NCI-H226 (cell line): ENCODE results near the gene ATP13A1.
A peak's percentile ranks its signal among the peaks of the same experiment; 100 is the strongest.

Experiments used
- DNase-seq: peaks from one replicate; pipeline ENCODE4 v3.0.0-alpha.2; 2015

The ATP13A1 gene

DNA sequence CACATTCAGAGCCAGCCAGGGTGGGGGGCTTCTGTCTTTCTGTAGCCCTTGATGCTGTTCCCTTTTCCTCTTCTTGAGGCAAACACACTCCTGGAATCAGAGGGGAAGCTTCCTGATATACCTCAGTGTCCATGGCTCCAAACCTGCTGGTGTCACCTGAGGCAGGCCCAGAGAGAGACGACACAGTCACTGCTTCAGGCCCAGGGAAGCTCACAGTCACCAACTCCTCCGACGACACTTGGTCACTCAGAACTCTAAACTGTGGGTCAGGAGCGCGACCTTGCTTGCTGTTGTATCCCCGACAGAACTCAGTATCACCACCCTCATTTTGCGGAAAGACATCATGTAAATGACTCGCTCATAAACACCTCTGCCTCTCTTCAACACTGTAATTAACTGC, 1.1 kb downstream of the ATP13A1 start:
- DNase-seq, result no peak

DNA sequence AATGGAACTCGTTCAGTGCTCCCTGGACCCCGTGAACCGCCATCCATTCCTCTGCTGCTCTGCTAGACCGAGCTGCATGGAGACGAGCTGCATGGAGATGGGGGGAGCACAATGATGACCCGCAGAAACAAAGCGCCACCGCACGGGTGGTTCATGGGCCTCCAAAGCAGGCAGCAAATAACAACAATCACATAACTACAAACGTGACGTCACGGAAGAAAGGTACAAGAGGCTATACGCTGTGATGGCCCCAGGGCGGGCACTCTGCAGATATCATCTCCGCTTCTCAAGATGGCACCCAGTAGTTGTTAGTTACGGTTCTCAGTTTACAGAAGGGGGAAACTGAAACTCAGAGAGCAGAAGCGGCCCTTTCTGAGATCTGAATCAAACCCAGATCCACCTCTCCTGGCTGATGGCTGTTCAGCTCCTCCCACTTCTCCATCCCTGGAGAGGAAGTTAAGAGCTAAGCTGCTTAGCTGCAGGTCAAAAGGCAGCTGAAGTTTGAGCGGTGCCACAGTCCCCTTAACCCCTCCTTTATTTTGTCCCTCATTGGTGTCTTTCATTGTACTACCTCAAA, 1.7 kb downstream of the ATP13A1 start:
- DNase-seq, result no peak

DNA sequence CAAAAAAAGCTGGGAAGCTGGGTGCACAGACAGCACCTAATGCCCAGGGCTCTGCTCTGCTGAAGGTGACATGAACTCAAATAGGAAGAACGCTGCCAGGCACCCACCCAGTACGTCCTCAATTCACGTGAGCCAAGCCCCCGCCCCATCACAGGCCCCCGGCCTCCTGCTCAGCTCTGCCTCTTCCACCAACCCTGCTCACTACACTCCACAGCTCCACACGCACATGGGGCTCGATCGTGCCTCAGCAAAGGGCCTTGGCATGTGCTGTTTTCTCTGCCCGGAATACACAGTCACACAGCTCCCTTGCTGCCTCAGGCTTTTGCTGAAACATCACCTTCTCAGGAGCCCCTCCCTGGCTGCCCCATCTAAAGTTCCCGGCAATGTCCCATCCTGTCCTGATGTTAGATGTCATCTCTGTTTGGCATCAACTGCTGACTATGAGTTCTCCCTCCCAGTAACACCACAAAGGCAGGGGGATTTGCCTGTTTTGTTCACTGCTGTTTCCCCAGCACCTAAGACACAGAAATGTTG, 2.3 kb downstream of the ATP13A1 start:
- no peak for DNase-seq

DNA sequence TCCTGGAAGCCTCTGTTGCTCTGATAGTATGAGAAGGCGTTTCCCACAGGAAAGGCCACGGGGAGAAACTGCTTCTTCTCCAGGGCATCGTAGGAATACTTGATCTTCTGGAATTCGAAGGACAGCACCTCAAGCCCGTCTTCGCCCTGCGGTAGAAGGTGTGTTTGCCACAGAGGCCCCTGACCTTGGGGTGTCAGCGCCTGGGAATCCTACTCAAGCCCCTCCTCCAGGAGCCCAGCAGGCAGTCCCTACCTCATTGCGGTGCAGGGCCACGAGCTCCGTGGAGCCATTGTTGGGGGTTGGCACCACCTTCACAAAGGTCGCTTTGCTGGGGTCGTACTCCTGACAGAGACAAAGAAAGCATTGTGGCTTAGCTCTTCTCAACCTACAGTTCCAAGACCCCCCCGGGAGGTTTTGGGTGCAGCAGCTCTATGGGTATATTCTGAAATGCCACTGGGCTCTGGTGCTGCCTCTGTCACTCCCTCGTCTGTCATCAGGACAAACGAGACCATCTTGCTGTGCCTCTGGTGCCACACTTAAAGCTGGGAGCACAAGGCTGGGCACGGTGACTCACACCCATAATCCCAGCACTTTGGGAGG, 3.7 kb downstream of the ATP13A1 start:
- DNase-seq, result no peak

DNA sequence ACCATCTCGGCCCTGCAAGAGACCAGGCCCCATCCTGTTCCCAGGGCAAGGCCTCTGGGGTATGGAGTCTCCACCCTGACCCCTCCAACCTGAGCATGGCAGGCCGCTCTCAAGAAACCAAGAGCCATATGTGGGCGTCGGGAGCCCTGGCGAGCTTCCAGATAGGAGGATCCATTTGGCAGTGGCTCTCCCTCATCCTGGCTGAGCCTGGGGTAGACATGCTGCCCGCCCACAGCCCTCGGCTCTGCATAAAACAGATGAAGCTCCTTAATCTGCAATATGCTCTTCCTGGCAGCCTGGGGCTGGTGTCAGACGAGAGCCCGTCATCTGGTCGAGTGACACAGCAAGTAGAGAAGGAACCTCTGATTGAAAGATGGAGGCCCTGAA, 6.1 kb downstream of the ATP13A1 start:
- no peak for DNase-seq

DNA sequence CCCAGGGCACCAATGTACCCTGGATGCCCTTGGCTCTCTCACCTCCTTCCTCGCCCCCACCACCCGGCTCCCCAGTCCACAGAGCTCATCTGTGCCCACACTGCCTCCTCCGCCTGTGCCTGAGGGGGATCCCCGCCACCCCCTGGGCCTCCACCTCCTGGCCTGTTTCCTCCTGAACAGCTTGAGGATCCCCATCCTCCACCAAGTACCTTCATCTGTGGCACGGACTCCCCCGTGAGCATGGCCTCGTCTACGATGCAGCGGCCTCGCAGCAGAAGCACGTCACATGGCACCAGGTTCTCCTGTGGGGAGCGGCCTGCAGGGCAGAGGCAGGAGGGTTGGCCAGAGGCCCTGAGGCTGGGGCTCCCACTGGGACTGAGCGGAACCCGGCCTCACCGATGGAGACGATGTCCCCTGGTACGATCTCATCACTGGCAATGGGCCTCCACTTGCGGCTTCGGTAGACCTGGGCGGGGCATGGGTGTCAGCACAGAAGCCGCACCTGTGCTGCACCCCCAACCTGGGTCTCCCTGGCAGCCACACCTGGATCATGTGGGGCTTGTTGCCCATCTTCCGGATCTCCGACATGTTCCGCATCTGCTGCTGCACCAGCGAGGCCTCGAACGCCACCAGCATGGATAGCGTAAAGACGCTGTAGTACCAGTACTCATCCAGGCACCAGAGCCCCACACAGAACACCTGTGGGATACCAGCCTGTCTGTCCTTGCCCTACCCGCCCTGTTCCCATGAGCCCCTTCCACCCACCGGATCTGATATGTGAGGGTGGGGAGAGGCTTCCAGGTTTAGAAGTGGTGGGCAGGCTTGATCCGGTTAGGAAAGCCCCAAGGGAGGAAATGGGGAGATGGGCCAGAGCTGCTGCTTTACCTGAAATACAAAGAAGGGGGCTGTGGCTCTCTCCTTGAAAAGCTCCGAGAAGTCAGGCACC, 6.8 kb downstream of the ATP13A1 start:
- no peak for DNase-seq

DNA sequence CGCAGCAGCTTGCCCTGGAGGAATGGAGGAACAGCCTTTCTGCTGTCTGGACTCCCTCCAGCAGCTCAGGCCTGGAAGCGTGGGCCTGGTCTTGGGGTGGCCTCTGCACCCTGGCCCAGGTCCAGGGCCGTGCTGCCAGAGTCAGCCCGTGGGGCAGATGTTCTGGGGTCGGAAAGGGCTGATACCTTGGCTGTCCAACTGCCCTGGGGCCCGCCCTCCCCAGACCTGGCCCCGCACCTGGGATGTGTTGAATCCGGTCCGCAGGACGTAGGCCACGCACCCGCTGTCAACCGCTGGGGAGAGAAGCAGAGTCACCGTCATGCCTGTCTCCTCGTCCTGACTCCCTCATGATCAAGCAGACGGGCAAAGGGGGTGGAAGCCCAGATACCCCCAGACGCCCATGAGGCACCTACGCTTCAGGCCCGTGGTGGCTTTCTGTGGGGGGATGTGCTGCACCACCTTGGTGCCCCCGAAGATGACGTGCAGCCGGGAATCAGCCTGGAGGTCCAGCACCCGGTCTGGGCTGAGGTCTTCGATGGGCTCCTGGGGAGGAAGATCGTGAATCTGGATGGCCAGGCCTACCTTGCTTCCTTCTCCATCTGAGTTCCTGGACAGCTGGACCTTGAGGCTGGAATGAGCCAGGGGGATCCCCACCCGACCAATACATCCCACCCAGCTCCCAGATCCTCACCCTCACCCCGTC, 7.7 kb downstream of the ATP13A1 start:
- no peak for DNase-seq

DNA sequence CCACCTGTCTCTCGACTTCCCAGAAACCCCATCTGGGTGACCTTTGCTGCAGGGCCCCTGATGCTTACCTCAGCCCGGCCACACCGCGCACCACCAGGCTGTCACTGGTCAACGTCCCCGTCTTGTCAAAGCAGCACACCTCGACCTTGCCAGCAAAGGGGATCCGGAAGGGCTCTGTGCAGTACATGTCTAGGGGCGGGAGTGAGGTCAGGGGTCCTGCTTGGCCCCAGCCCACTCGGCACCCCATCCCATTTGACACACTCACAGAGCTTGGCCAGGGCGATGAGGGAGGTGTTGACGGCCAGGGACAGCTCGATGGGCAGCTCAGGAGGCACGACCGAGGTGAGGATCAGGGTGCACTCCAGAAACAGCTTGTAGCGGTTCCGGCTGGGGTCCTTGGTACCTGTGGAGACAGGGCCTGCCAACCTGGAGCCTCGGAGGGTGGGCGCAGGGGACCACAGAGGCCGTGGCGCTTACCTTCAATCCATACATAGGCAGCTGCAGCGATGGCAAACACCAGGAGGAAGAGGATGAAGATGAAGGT, 8.4 kb downstream of the ATP13A1 start:
- DNase-seq, result no peak

DNA sequence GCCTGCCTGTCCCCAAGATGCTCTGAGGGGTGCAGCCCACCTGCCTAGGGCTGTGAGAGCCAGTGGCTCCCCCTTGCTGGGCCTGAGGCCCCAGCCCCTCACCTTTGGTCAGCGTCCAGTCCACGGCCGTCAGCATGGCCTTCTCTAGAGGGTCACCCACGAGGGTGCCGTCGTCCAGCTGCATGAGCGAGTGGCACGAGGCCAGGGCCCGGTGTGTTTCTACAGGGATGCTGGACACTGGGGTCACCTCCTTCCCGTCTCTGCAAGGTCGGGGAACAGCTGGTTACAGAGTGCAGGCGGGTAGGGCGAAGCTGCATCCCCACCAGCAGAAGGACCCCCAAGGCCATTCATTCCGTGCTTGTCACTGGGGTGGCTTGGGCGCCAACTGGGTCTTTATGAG, 9.0 kb downstream of the ATP13A1 start:
- DNase-seq, result no peak

DNA sequence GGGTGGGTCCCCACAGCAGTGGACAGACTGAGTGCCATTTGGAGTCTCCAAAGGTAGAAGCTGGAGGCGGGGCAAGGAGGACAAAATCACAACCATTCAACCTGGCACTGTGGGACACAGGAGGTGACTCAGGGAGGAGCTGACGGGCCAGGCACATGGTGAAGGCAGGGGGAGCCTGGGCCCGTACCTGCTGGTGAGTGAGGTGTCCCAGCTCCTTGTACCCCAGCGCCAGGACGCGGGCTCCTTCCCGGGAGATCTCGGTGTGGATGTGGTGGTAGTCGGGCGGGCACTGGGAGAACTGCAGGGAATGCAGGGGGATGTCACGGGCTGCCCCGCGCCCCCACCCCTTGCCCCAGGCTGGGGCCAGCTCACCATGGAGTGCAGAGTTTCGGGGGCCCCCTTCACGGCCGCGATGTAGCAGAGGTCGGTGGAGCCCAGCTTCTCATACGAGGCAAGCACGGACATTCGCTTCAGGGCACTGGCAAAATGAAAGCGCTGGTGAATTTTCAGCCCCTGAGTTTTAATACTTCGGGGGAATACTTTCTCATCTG, 9.8 kb downstream of the ATP13A1 start:
- no peak for DNase-seq

DNA sequence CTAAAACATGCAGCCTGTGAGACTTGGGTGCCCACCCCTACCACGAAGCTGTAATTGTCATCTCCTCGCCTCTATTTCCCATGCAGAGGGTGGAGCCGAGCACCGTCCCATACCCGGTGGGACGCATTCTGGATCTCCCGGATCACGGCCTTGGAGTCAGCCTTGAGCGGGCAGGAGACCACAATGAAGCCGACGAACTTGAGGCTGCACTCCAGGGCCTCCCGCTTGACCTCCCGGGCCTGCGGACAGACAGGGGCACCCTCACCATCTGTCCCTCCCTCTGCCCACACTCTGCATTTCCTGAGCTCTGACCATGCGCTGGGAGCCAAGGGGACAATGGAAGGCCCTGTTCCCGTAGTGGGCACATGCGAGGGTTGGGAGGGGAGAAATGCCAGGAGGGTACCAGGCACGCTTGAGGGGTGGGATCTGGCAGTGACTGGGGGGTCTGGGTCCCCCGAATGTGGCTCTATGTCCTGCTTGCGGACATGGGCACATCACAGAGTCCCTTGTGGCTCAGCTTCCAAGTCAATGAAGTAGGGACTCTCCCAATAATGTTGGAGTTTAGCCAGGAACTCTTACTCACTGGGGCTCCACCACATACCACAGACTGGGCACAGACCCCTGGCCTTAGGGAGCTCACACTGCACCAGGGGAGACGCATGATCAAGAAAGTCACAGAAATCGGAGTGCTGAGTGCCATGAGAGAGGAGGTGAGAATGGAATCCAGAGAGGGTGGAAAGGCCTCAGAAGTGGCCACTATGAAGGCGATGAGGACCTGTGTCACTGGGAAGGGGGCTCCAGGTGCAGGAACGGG, 10.8 kb downstream of the ATP13A1 start:
- DNase-seq, result no peak

DNA sequence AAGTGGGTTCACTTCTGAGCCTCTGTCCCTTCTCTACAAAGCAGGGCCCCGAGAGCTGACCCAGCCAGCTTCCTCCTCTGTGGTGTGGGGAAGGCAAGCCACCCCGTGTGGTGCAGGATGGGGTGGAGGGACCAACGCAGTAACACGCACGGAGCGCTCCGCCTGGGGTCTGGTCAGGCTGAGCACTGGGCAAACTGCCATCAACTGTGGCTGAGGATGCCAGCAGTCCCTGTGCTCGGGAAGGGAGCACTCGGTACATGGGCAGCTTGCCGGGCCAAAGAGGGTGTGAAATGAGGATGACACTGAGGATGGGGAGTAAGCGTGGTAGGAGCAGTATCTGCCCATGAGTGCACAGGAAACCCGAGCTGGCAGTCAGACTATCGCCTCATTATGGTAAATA, 12.4 kb downstream of the ATP13A1 start:
- no peak for DNase-seq

DNA sequence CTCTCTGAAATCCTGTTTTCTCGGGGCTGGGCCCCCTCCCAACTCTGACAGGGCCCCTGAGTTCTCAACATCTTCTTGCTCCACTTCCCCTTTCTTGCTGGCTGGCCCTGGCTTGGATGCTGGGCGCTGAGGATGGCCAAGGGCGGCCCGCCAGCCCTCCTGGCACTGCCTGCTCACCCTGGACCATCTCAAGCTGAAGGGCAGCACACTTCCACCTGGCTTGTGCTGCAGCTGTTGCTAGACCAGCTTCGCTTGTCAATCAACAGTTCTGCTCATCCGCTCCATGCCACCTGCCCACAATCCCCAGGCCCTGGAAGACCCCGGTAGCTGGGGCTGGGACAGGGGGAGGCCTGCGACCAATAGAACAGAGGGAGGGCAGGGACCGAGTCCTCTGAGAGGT, 13.1 kb downstream of the ATP13A1 start:
- DNase-seq, result no peak

DNA sequence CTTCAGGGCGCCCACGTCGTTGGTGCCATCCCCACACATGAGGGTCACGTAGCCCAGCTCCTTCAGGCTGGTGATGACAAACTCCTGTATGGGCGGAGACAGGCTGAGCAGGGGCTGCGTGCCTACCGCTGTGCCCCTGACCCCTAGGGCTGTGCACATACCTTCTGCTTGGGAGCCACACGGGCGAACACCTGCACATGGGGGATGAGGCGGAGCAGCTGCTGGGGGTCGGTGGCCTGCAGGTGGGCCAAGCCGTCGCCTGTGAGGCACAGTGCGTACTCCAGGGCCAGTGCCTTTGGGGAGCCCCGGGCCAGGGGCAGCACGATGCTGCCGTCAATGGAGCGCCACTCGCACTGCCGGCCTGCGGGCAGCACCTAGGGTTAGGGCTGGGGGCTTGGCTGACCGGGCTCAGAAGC, 13.9 kb downstream of the ATP13A1 start:
- DNase-seq, result no peak

DNA sequence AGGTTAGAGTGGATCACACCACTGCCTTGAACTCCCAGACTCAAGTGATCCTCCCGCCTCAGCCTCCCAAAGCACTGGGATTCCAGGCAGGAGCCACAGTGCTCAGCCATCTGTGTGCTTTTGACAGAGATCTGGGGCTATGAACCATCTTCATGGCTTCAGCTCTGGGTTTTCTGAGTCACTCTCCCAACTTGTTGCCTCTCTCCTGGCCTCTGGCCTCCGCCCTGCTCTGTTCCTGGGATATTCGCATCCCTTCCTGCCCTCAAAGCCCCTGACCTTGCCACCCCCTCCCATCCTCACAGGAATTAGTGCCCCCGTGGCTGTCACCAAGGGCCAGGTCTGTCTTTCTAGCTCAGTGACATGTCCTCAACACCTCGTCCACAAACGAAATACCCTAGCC, 14.3 kb downstream of the ATP13A1 start:
- no peak for DNase-seq

DNA sequence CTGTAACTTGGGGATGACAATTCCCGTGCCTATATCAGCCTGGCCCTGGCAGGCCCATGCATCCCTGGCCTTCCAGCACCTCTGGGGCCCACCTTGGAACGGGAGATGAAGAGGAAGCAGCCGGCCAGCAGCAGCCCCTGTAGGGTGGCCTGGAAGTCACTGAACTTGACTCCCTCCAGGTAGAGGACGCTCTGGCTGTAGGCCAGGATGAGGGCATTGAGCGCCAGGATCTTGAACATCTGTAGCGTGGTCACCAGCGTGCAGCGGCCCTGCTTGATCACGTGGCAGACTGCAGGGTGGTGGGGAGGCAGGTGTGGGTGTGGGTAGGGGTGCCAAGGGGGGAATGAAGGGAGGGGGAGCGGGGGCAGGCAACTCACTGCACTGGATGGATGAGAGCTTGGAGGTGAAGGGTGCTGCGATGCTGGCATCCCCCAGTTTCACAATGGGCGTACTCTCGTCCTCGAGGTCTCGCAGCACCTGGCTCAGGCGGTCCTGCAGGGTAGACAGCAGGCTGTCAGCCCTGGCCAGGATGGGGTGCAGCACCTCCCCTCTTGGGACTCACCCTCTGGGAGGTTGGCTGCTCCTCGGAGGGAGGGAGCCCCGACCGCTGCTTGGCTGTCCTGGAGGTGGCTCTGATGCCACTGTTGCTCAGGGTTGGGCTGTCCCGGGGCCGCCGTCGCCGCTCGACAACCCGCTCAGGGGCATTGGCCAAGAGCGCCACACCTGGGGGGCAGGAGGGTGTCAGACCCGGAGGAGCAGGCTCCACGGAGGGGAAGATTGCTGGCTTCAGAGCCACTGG, 16.2 kb downstream of the ATP13A1 start:
- no peak for DNase-seq

DNA sequence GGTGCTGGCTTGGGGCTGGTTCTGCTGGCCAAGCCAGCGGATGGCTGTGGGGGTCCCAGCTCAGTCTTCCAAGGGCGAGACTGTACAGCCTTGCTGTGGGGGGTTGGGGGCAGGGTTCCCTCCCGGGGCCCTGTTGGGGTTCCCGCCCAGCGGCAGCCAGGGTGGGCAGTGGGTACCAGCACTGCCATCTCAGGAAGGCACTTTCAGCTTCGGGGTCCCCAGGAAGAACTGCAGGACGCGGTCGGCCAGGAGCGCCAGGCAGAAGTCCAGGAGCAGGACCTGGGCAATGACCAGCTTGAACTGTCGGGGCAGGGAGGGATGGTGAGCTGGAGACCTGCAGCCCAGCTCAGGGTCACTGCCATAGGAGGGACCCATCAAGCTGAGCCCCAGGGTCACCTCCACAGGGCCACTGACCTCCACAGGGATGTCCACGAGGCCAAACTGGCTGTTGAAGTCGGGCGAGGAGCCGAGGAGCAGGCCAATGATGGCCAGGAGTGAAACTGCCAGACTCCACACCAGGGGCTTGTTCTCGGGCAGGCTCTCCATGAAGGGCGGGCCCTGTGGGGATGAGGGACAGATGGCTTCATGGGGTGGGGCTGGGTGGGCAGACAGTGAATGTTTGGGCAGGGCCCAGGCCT, 18.1 kb downstream of the ATP13A1 start:
- DNase-seq, result no peak

DNA sequence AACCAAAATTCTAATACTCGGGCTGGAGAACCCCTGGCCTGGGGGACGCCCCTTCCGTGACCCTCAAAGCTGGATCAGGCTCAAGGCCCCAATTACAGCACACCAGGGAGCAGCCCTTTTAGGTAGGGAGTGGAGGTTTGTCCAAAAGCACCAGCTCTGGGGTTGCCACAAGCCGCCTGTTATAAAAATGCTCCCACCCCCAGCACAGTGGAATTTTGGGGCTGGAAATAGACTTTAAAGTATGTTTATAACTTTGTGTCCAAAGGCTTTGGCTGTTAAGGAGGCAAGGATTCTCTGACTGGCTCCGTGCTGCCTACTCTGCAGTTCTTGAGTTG, 19.5 kb downstream of the ATP13A1 start:
- no peak for DNase-seq

DNA sequence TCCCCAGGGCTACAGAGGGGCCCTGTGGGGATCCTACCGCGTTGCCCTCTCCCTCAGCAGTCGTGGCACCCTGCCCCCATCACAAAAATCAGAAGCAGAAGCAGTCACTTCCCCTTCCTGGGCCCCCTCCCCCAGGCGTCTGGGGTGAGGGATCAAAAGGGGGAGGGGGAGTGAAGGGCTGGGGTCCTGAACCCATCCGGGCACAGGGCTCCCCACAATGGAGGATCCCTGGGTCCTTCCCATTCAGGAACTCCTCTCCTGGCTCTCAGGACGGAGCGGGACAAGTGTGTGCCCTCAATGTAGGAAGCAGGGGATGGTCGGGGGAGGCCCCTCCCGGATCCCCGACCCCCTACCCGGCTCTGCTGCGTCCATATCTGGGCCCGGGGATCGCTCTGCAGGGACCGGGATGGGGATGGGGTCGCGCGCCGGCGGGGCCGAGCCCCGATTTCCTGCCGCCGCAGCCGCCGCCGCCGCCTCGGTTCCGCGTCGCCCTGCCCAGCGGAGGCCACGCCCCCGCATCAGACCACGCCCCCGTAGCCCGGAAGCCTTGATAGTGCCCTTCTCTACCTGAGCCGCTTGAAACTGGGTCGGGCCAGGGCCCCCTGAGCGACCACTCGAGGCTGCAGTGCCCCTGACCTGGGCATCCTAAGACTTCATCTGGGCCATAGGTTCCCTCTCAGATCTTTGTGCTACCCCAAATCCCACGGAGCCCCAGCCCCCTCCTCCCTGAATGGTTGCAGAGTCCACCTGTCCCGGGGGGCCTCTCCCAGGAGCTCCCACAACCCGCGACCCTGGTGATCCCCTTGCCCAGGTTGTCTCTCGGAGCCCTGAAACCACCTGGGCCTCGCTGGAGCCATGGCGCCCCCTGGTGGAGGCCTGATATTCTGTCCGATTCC, 20.1 kb downstream of the ATP13A1 start, which contains the start of gene GMIP:
Gene GMIP, minus strand, starts transcription at position 500 of the 896 bp plus-strand sequence. Its CDS starts 128 bp downstream, at position 372.
- DNase-seq, result peak; percentile 52
